Cerebellar cortex (tissue), 1 donor: Measurements from ENCODE around the gene MBOAT7.

Experiments
- DNase-seq: peaks from one replicate; pipeline ENCODE4 v3.0.0-alpha.2; 2015; ENCODE audit warnings: low spot score

MBOAT7 gene

GRCh38 chr19:54141356-54141755, 48.0 kb downstream of the MBOAT7 start:
- no peak for DNase-seq

- no peak for DNase-seq
These were observed 50.7 kb downstream of the MBOAT7 start for GRCh38 chr19:54138489-54139256.

GRCh38 chr19:54137699-54138488, 51.5 kb downstream of the MBOAT7 start, which contains the start of gene CNOT3:
CNOT3 (plus strand) TSS chr19:54137762; CDS start chr19:54142979, 5,217 bp downstream.
- no peak for DNase-seq

- peak; percentile 100 for DNase-seq
These were observed 52.3 kb downstream of the MBOAT7 start for GRCh38 chr19:54136864-54137698.

- no peak for DNase-seq
These were observed 53.1 kb downstream of the MBOAT7 start for GRCh38 chr19:54136086-54136863.

GRCh38 chr19:54133957-54134590, 55.3 kb downstream of the MBOAT7 start:
- no peak for DNase-seq

GRCh38 chr19:54133312-54133956, 55.9 kb downstream of the MBOAT7 start:
- no peak for DNase-seq

GRCh38 chr19:54129617-54129996, 59.8 kb downstream of the MBOAT7 start:
- no peak for DNase-seq

- DNase-seq, result no peak
These were observed 60.4 kb downstream of the MBOAT7 start for GRCh38 chr19:54128796-54129616.

- no peak for DNase-seq
These were observed 61.0 kb downstream of the MBOAT7 start for GRCh38 chr19:54128441-54128725.

GRCh38 chr19:54127688-54128440, 61.5 kb downstream of the MBOAT7 start:
- no peak for DNase-seq

- DNase-seq, result no peak
These were observed 63.7 kb downstream of the MBOAT7 start for GRCh38 chr19:54125713-54126112.

GRCh38 chr19:54124393-54124792, 65.0 kb downstream of the MBOAT7 start:
- no peak for DNase-seq

- no peak for DNase-seq
These were observed 65.7 kb downstream of the MBOAT7 start for GRCh38 chr19:54123682-54124081.
